PC-9 (cell line): Measurements from ENCODE around the gene GPR142.

Source experiments
- EZH2 ChIP-seq: fragments of 200-600 bp; sonication (generic); IDR thresholded peaks from 2 replicates; pipeline ENCODE4 v1.8.0; 2017; ENCODE audit warnings: antibody characterized with exemption, low read depth
- TF ChIP-seq, protein P1 (sequence below): fragments of 200-600 bp; sonication (generic); conservative IDR thresholded peaks from 2 replicates; pipeline ENCODE4 v1.6.1; 2017; ENCODE audit warnings: mixed run types, antibody characterized with exemption, mild to moderate bottlenecking, moderate library complexity

DNA sequence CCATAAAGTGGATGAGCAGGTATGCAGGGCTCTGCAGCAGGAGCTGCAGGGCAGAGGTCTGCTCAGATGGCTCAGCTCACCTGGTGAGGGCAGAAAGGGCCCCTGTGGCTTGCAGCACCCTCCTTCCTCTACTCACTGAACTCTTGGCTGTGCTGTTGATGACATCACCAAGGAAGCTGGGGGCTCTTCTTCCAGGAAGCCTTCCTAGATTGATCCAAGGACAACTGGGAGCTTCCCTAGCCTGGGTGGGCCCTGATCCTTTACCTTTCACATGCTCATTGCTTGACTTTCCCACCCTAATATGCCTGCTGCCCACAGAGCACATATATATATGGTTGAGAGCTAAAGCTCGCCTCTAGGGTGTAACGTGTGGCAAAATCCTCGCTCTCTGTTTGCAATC is 38.8 kb upstream of the GPR142 start:
- TF ChIP-seq, protein P1, sequence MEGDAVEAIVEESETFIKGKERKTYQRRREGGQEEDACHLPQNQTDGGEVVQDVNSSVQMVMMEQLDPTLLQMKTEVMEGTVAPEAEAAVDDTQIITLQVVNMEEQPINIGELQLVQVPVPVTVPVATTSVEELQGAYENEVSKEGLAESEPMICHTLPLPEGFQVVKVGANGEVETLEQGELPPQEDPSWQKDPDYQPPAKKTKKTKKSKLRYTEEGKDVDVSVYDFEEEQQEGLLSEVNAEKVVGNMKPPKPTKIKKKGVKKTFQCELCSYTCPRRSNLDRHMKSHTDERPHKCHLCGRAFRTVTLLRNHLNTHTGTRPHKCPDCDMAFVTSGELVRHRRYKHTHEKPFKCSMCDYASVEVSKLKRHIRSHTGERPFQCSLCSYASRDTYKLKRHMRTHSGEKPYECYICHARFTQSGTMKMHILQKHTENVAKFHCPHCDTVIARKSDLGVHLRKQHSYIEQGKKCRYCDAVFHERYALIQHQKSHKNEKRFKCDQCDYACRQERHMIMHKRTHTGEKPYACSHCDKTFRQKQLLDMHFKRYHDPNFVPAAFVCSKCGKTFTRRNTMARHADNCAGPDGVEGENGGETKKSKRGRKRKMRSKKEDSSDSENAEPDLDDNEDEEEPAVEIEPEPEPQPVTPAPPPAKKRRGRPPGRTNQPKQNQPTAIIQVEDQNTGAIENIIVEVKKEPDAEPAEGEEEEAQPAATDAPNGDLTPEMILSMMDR = no peak
- no peak for TF ChIP-seq EZH2
